Calu3 (cell line): ENCODE results near the gene CASP10. TPM values are rescaled to one million over a fixed set of nuclear protein-coding genes. Genes with fewer than 3 reads are reported as not detected.

ENCODE experiments used
- BruUV-seq: library from RNA; stranded (reverse); fragments of 400-500 nt; replicated peaks from 2 replicates; lab custom pipeline; 2021; lab: Mats Ljungman, UMichigan
- CTCF ChIA-PET: fragments of 300-600 bp; sonication (Branson Sonifier 250); formaldehyde crosslinking; loops from one replicate; lab custom pipeline; 2022; ENCODE audit warnings: antibody characterized with exemption; lab: Charles Lee
- DNase-seq: peaks from one replicate; pipeline ENCODE4 v3.0.0; 2022
- H3K27ac Mint-ChIP-seq: one replicate; pipeline ENCODE4 v1.8.0; 2022; ENCODE audit warnings: mixed read lengths; ENCODE audit not compliant: unreplicated experiment
- H3K27me3 Mint-ChIP-seq: one replicate; pipeline ENCODE4 v1.8.0; 2022; ENCODE audit warnings: mixed read lengths; ENCODE audit not compliant: unreplicated experiment
- H3K36me3 Mint-ChIP-seq: one replicate; pipeline ENCODE4 v1.8.0; 2022; ENCODE audit warnings: mild to moderate bottlenecking, moderate library complexity, mixed read lengths; ENCODE audit not compliant: insufficient read depth, unreplicated experiment
- H3K4me1 Mint-ChIP-seq: one replicate; pipeline ENCODE4 v1.8.0; 2022; ENCODE audit warnings: mild to moderate bottlenecking, low read depth, mixed read lengths; ENCODE audit not compliant: unreplicated experiment
- H3K4me3 Mint-ChIP-seq: one replicate; pipeline ENCODE4 v1.8.0; 2022; ENCODE audit warnings: mild to moderate bottlenecking, low read depth, moderate library complexity, mixed read lengths; ENCODE audit not compliant: unreplicated experiment
- H3K9me3 Mint-ChIP-seq: one replicate; pipeline ENCODE4 v1.8.0; 2022; ENCODE audit warnings: low read depth, mixed read lengths; ENCODE audit not compliant: unreplicated experiment
- CTCF ChIP-seq: fragments of 200-600 bp; IDR thresholded peaks from one replicate; pipeline ENCODE4 v1.8.0; 2022; ENCODE audit warnings: antibody characterized with exemption; ENCODE audit not compliant: unreplicated experiment
- intact Hi-C: fragments of 100-400 bp; cut with micrococcal nuclease; formaldehyde crosslinking; loops from one replicate; pipeline ENCODE4 v1.10.0; 2022; ENCODE audit not compliant: unreplicated experiment
- total RNA-seq: library from RNA; stranded (reverse); gene quantifications from 2 replicates; pipeline ENCODE4 v1.2.3, GENCODE V29; 2022

CASP10 gene
- total RNA-seq, 1 experiment from 2014 or later, result 21.4 TPM

- Mint-ChIP-seq H3K27me3 (no peaks in the 10 kb centered on the region), H3K4me3 (no peak overlapping the region), H3K27ac (no peak overlapping the region), H3K4me1 (peaks cover 19% of the 10 kb centered on the region), H3K36me3 (peaks cover 22% of the 10 kb centered on the region), H3K9me3 (peaks cover 7% of the 10 kb centered on the region)
- intact Hi-C loops, result no loop called here
- BruUV-seq, result no TSS peak
- no peak for TF ChIP-seq CTCF
- DNase-seq, result no peak
- CTCF ChIA-PET, result interaction anchor here (0.7 kb wide), 1 partner anchor 75 kb away, joined by 4 read pairs; no protein-coding TSS in a partner anchor
Measured at GRCh38 chr2:201250741-201251140, 67.8 kb downstream of the CASP10 start.

DNA sequence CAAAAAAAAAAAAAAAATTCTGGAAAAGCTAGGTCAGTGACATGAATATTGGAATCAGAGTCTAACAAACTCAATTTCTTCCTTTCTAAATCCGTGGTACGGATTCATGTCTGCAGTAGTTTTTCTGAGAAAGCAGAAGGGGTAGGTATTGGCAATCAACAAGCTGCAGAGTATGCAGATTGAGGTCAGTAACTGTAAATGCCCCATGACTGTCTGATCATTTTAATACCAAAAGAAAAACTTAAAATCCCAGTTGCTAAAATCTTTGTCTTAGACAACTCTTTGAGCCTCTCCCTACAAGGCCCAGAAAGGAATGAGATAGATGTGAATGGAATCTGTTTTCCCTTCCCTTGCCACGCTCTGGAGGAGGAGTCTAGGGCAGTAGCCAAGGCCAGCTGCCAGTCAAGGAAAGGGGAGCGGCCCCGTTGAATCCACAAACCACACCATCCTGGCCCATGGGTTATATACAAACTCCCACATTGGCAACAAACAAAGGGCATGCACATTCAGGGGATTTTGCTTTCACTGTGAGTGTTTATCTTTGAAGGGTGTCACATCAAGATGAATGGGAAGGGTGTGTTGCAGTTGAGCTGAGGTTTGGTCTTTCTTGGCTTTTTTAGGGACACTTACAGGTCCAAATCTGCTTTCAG lies 71.3 kb downstream of the CASP10 start:
- CTCF ChIA-PET, result interaction anchor here (1.4 kb wide), 1 partner anchor 22 kb away, joined by 5 read pairs; no protein-coding TSS in a partner anchor
- peaks cover 52% of the 10 kb centered on the region for H3K4me1 Mint-ChIP-seq
- no peak for TF ChIP-seq CTCF
- peak overlapping the region; percentile 87 for H3K27ac Mint-ChIP-seq
- peak overlapping the region; percentile 52 for H3K4me3 Mint-ChIP-seq
- no TSS peak for BruUV-seq
- H3K27me3 Mint-ChIP-seq, result no peaks in the 10 kb centered on the region
- DNase-seq, result peak; percentile 70
- peaks cover 7% of the 10 kb centered on the region for H3K9me3 Mint-ChIP-seq
- H3K36me3 Mint-ChIP-seq, result peaks cover 43% of the 10 kb centered on the region
- intact Hi-C loops, result no loop called here

DNA sequence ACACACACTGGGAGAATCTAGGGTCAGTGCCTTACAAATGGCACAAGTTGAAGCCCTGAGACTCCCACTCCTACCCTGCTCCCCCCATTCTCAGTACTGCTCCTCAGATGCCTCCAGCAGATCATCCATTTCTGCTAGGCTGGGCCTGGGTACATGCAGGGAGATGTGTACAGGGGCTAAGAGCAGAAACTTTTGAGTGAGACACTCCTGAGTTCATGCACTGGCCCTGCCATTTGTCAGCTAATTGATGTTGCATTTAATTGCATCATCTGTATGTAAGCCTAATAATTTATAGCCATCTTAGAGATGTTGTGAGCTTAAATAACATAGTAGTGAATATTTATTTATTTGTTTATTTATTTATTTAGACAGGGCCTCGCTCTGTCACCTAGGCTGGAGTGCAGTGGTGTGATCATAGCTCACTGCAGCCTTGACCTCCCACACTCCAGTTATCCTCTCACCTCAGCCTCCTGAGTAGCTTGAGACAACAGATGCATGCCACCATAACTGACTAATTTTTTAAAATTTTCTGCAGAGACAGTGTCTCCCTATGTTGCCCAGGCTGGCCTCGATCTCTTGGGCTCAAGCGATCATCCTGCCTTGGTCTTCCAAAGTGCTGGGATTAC lies 72.6 kb downstream of the CASP10 start:
- no peaks in the 10 kb centered on the region for H3K27me3 Mint-ChIP-seq
- BruUV-seq, result no TSS peak
- intact Hi-C loops, result no loop called here
- CTCF ChIA-PET, result interaction anchor here (1.4 kb wide), 1 partner anchor 24 kb away, joined by 5 read pairs; no protein-coding TSS in a partner anchor
- peaks cover 64% of the 10 kb centered on the region for H3K4me1 Mint-ChIP-seq
- no peak overlapping the region for H3K4me3 Mint-ChIP-seq
- peaks cover 50% of the 10 kb centered on the region for H3K36me3 Mint-ChIP-seq
- peak overlapping the region; percentile 87 for H3K27ac Mint-ChIP-seq
- peaks cover 4% of the 10 kb centered on the region for H3K9me3 Mint-ChIP-seq
- no peak for DNase-seq
- no peak for TF ChIP-seq CTCF

GRCh38 chr2:201256082-201256481 lies 73.1 kb downstream of the CASP10 start:
- CTCF ChIA-PET, result no interaction called here
- Mint-ChIP-seq H3K36me3 (peaks cover 53% of the 10 kb centered on the region), H3K27ac (peak overlapping the region; percentile 93), H3K9me3 (peaks cover under 1% of the 10 kb centered on the region), H3K4me1 (peaks cover 70% of the 10 kb centered on the region), H3K27me3 (no peaks in the 10 kb centered on the region), H3K4me3 (no peak overlapping the region)
- TF ChIP-seq CTCF, result no peak
- DNase-seq, result no peak
- no TSS peak for BruUV-seq
- intact Hi-C loops, result no loop called here
